BE2C (cell line): Measurements from ENCODE around the gene ELMO1.

Experiments
- DNase-seq: peaks from one replicate; pipeline ENCODE4 v3.0.0-alpha.2; 2020
- H3K27me3 ChIP-seq: fragments of 250-450 bp; sonication (Bioruptor Pico); 2 replicates; pipeline ENCODE4 v1.5.1; 2020; ENCODE audit warnings: mild to moderate bottlenecking
- H3K36me3 ChIP-seq: fragments of 250-450 bp; sonication (Bioruptor Pico); 2 replicates; pipeline ENCODE4 v1.5.1; 2020; ENCODE audit warnings: mild to moderate bottlenecking
- H3K4me1 ChIP-seq: fragments of 250-450 bp; sonication (Bioruptor Pico); 2 replicates; pipeline ENCODE4 v1.5.1; 2020
- H3K4me3 ChIP-seq: 2 replicates; pipeline ENCODE4 v1.5.1; 2011; ENCODE audit warnings: low read depth, low read length
- H3K9me3 ChIP-seq: fragments of 250-450 bp; sonication (Bioruptor Pico); 2 replicates; pipeline ENCODE4 v1.5.1; 2020
- CTCF ChIP-seq: IDR thresholded peaks from 2 replicates; pipeline ENCODE4 v1.5.1; 2012; ENCODE audit warnings: mild to moderate bottlenecking, low read depth, low read length

ELMO1 gene

GRCh38 chr7:37062560-37062859 lies 386.2 kb downstream of the ELMO1 start:
- H3K27me3 ChIP-seq, result no peaks in the 10 kb centered on the region
- H3K4me1 ChIP-seq, result peaks cover 12% of the 10 kb centered on the region
- DNase-seq, result no peak
- no peak overlapping the region; the same call in 1 of the 2 replicates for H3K4me3 ChIP-seq
- H3K36me3 ChIP-seq, result no peaks in the 10 kb centered on the region
- no peak for TF ChIP-seq CTCF
- no peaks in the 10 kb centered on the region for H3K9me3 ChIP-seq

GRCh38 chr7:37061849-37062559 lies 386.7 kb downstream of the ELMO1 start:
- Histone ChIP-seq H3K4me3 (no peak overlapping the region; the same call in 1 of the 2 replicates), H3K36me3 (no peaks in the 10 kb centered on the region), H3K9me3 (no peaks in the 10 kb centered on the region), H3K4me1 (peaks cover 12% of the 10 kb centered on the region), H3K27me3 (no peaks in the 10 kb centered on the region)
- no peak for TF ChIP-seq CTCF
- no peak for DNase-seq

DNA sequence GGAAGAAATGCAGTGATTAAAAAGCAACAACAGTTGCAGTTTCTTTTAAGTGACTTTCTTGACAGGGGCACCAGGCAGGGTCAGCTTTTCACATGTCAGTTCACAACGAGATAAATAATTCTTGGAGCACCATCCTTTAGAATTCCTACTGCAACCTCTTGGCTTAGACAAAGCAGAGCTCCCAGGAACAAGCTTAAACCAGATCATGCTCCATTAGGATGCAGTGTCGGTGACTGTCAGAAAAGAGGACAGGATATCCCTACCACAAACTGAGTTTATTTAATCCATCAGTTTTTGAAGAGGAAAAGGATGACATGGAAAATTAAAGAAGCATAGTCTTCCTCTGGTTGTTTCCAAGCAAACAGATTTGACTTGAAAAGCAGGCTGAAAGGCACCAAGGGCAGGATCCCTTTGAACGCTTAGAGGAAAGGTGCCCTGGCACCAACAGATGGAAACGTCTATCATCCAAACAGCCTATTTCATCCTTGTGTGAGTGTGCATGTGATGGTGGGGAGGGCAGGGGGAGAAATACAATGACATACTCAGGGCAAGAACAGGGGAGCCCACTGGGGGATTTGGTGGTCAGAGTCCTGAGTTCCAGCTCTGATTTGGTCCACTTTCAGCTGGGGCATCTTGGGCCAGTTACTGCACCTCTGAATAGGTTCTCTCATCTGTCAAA lies 392.3 kb downstream of the ELMO1 start:
- no peak for DNase-seq
- Histone ChIP-seq H3K36me3 (no peaks in the 10 kb centered on the region), H3K27me3 (no peaks in the 10 kb centered on the region), H3K4me3 (no peak overlapping the region), H3K4me1 (no peaks in the 10 kb centered on the region), H3K9me3 (no peaks in the 10 kb centered on the region)
- TF ChIP-seq CTCF, result no peak

DNA sequence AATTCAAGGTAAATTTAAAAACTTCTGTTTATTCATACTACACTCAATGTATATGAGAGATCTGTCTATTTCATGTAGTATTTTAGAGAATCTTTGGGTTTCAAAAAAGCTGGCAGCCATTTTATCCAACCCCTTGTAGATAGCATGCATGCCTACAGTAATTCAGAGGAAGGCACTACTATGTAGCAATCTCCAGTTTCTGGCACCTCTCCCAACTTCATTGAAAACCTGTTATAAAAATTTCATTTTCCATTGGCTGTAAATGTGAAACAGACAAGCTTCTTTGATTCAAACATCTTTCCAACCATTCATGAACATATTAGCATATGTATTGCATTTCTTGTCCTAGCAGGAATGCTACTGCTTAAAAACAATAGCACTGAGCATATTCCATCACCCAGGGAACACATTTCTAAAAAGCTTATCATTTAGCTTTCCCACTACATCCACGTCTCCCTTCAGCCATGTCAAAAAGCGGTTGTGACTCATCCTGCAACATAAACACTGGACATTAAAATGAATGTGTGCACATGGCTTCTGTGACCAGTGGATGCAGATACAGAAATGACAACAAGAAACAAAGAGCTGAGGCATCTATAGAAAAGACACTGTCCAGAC lies 393.9 kb downstream of the ELMO1 start:
- no peaks in the 10 kb centered on the region for H3K9me3 ChIP-seq
- no peak for DNase-seq
- no peaks in the 10 kb centered on the region for H3K27me3 ChIP-seq
- TF ChIP-seq CTCF, result no peak
- no peak overlapping the region for H3K4me3 ChIP-seq
- H3K4me1 ChIP-seq, result no peaks in the 10 kb centered on the region
- no peaks in the 10 kb centered on the region for H3K36me3 ChIP-seq

- no peak for DNase-seq
- H3K27me3 ChIP-seq, result no peaks in the 10 kb centered on the region
- no peak for TF ChIP-seq CTCF
- no peaks in the 10 kb centered on the region for H3K9me3 ChIP-seq
- H3K4me1 ChIP-seq, result no peaks in the 10 kb centered on the region
- H3K36me3 ChIP-seq, result no peaks in the 10 kb centered on the region
- H3K4me3 ChIP-seq, result no peak overlapping the region
Observed at GRCh38 chr7:37052705-37053104, 396.0 kb downstream of the ELMO1 start.

GRCh38 chr7:37050801-37051200 lies 397.9 kb downstream of the ELMO1 start:
- Histone ChIP-seq H3K4me3 (no peak overlapping the region), H3K9me3 (no peaks in the 10 kb centered on the region), H3K4me1 (no peaks in the 10 kb centered on the region), H3K36me3 (no peaks in the 10 kb centered on the region), H3K27me3 (no peaks in the 10 kb centered on the region)
- TF ChIP-seq CTCF, result no peak
- no peak for DNase-seq
